ENCODE data around the gene ASPSCR1. TPM values are rescaled to one million over a fixed set of nuclear protein-coding genes. Genes with fewer than 3 reads are reported as not detected.
"Not testable (repeated sequence)": the region's sequence is repeated elsewhere in the genome, so short reads cannot be mapped to it uniquely, and the experiment has no call there.

The ASPSCR1 gene
- total RNA-seq, 1 experiment from 2014 or later = 54.9 TPM

DNA sequence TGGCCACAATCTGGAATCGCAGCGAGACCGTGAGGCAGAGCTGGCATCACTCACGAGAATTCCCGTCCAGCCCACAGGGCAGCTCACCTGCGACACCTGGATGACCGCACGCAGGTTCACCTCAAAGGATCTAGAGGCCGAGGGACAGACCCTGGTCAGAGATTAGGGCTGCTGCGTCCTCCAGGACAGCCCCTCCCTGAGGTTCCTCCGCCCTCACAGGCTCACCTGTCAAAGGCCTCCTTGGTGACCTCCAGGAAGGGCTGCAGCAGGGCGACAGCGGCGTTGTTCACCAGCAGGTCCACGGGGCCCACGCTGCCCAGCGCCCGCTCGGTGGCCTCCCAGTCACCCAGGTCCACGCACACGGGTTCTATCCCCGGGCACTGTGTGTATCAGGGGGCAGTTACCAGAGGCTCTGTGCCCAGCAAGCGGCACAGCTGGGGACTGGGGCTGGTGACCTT, 59.2 kb downstream of the ASPSCR1 start:
- Histone ChIP-seq H4K20me1 (ENCODE audit: insufficient read depth) (no peaks in the 10 kb centered on the region), H3K27me3 (ENCODE audit: insufficient read depth, low read depth) (no peaks in the 10 kb centered on the region), H3K4me3 (peak overlapping the region; percentile 66), H3F3A (ENCODE audit: insufficient read depth, low read depth) (peaks cover 4% of the 10 kb centered on the region; the same call in 1 of the 2 replicates), H3K4me1 (replicated peaks; ENCODE audit: insufficient read depth) (0 out of 2 replicates have a peak, but pooled peaks cover 6% of the 10 kb centered on the region), H3K27ac (no peak overlapping the region), H3K36me3 (ENCODE audit: low read depth) (no peaks in the 10 kb centered on the region), H3K9me3 (ENCODE audit: insufficient read depth, low read depth) (no peaks in the 10 kb centered on the region), H3K79me2 (ENCODE audit: low read depth) (no peaks in the 10 kb centered on the region), H2AFZ (peak overlapping the region; percentile 82), H3K4me2 (peak overlapping the region; percentile 90), H3K9me2 (ENCODE audit: insufficient read depth) (no peaks in the 10 kb centered on the region)
- DNase-seq = no peak
- ChIA-PET POLR2A (ENCODE audit: unreplicated experiment) (no interaction called here), CTCF (no interaction called here)
- intact Hi-C loops (cut with micrococcal nuclease; ENCODE audit: unreplicated experiment) = loop anchor here (2.0 to 10.0 kb wide), 3 partner anchors 61 to 208 kb away; partner anchors contain the start of gene FASN
- no TSS peak for BruUV-seq (replicated peaks)
- TF ChIP-seq EZH2 (IDR thresholded peaks at IDR 0.05; ENCODE audit: low read depth) = no peak
- TF ChIP-seq, protein P1, sequence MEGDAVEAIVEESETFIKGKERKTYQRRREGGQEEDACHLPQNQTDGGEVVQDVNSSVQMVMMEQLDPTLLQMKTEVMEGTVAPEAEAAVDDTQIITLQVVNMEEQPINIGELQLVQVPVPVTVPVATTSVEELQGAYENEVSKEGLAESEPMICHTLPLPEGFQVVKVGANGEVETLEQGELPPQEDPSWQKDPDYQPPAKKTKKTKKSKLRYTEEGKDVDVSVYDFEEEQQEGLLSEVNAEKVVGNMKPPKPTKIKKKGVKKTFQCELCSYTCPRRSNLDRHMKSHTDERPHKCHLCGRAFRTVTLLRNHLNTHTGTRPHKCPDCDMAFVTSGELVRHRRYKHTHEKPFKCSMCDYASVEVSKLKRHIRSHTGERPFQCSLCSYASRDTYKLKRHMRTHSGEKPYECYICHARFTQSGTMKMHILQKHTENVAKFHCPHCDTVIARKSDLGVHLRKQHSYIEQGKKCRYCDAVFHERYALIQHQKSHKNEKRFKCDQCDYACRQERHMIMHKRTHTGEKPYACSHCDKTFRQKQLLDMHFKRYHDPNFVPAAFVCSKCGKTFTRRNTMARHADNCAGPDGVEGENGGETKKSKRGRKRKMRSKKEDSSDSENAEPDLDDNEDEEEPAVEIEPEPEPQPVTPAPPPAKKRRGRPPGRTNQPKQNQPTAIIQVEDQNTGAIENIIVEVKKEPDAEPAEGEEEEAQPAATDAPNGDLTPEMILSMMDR (conservative IDR thresholded peaks at IDR 0.05) = no peak

DNA sequence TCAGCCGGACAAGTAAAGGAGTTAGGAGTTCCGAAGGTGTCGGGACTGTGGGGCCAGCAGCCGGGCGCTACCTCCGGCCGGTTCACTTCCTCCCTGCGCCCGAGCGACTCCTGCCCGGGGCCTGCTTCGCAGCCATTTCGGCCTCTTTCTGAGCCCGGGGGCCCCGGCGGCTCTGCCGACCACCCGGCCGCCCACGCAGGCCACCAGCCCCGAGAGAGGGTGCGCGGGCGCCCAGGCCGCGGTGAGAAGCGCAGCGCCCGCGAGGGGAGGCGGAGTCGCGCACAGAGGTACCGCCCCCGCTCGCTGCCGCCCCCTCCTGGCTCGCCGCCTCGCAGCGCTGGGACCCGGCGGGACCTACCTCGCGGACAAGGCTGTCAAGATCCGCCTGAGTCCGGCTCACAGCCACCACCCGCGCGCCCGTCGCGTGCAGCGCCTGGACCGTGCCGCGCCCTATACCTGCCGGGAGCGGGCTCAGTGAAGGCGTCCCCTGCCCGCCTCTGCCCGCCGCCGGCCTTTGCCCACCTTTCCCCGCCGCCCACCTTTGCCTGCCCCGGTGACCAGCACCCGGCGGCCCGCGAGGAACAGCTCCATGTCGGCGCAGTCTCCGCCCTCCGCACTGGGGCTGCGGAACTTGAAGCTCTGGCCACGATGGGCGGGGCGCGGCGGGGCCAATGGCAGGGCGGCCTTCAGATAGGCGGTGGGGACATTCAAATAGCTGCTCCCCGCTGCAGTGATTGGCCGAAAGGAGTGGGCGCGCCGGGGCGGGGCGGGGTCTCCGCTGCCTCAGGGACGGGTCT, 59.9 kb downstream of the ASPSCR1 start, which contains the start of gene DCXR:
Gene DCXR, minus strand, starts transcription at position 606 of the 797 bp plus-strand sequence. Its CDS starts 15 bp downstream, at position 591.
- H3K79me2 ChIP-seq (ENCODE audit: low read depth) = no peaks in the 10 kb centered on the region
- no TSS peak for BruUV-seq (replicated peaks)
- POLR2A ChIA-PET (ENCODE audit: unreplicated experiment) = interaction anchor here (0.5 to 0.9 kb wide), 7 partner anchors 22 to 685 kb away, joined by 4 to 8 read pairs (median 6); partner anchors contain the start of gene DUS1L
- no peak for TF ChIP-seq EZH2 (IDR thresholded peaks at IDR 0.05; ENCODE audit: low read depth)
- TF ChIP-seq, protein P1 (conservative IDR thresholded peaks at IDR 0.05) = peak; percentile 61
- peak within 1 kb of the TSS; percentile 82 for H2AFZ ChIP-seq
- peak within 1 kb of the TSS; percentile 90 for H3K4me2 ChIP-seq
- H3F3A ChIP-seq (ENCODE audit: insufficient read depth, low read depth) = peaks cover 4% of the 10 kb centered on the region; the same call in 1 of the 2 replicates
- no peak within 1 kb of the TSS for H3K27ac ChIP-seq
- H3K9me3 ChIP-seq (ENCODE audit: insufficient read depth, low read depth) = no peaks in the 10 kb centered on the region
- H3K27me3 ChIP-seq (ENCODE audit: insufficient read depth, low read depth) = no peaks in the 10 kb centered on the region
- peak within 1 kb of the TSS; percentile 66 for H3K4me3 ChIP-seq
- no peaks in the 10 kb centered on the region for H4K20me1 ChIP-seq (ENCODE audit: insufficient read depth)
- H3K9me2 ChIP-seq (ENCODE audit: insufficient read depth) = no peaks in the 10 kb centered on the region
- intact Hi-C loops (cut with micrococcal nuclease; ENCODE audit: unreplicated experiment) = loop anchor here (2.0 to 10.0 kb wide), 3 partner anchors 60 to 208 kb away; partner anchors contain the start of gene FASN
- no peaks in the 10 kb centered on the region for H3K36me3 ChIP-seq (ENCODE audit: low read depth)
- CTCF ChIA-PET = interaction anchor here (0.6 to 1.0 kb wide), 7 partner anchors 15 to 121 kb away, joined by 3 to 10 read pairs (median 3); partner anchors contain the start of genes CENPX, FASN and LRRC45
- H3K4me1 ChIP-seq (replicated peaks; ENCODE audit: insufficient read depth) = 0 out of 2 replicates have a peak, but pooled peaks cover 6% of the 10 kb centered on the region
- DNase-seq = peak; percentile 85 to 98

DNA sequence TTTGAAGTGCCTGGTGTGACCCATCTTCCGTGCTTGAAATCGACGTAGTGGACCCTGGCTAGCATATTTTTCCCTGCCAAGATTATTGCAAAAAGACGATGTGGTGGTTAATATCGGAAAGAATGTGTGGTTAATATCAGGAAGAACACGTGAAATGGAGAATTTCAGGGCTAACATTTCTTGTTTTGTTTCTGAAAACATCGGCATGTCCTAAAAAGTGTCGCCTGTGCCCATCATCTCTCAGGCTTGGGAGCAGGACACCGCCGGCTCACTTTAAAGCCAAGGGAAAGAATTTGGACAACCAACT, 60.4 kb downstream of the ASPSCR1 start:
- peaks cover 4% of the 10 kb centered on the region; the same call in 1 of the 2 replicates for H3F3A ChIP-seq (ENCODE audit: insufficient read depth, low read depth)
- TF ChIP-seq, protein P1 (conservative IDR thresholded peaks at IDR 0.05) = no peak
- TF ChIP-seq EZH2 (IDR thresholded peaks at IDR 0.05; ENCODE audit: low read depth) = no peak
- DNase-seq = no peak
- H2AFZ ChIP-seq = peak overlapping the region; percentile 62; the same call in 1 of the 2 replicates
- H3K27me3 ChIP-seq (ENCODE audit: insufficient read depth, low read depth) = no peaks in the 10 kb centered on the region
- no peaks in the 10 kb centered on the region for H3K36me3 ChIP-seq (ENCODE audit: low read depth)
- peak overlapping the region; percentile 66; the same call in 1 of the 2 replicates for H3K4me3 ChIP-seq
- CTCF ChIA-PET = interaction anchor here (0.6 to 1.0 kb wide), 7 partner anchors 15 to 121 kb away, joined by 3 to 10 read pairs (median 3); partner anchors contain the start of genes CENPX, FASN and LRRC45
- intact Hi-C loops (cut with micrococcal nuclease; ENCODE audit: unreplicated experiment) = loop anchor here (2.0 to 10.0 kb wide), 3 partner anchors 59 to 207 kb away; partner anchors contain the start of gene FASN
- BruUV-seq (replicated peaks) = no TSS peak
- no peaks in the 10 kb centered on the region for H3K79me2 ChIP-seq (ENCODE audit: low read depth)
- no peaks in the 10 kb centered on the region for H3K9me2 ChIP-seq (ENCODE audit: insufficient read depth)
- H3K4me1 ChIP-seq (replicated peaks; ENCODE audit: insufficient read depth) = 0 out of 2 replicates have a peak, but pooled peaks cover 6% of the 10 kb centered on the region
- H3K27ac ChIP-seq = no peak overlapping the region
- H3K4me2 ChIP-seq = peak overlapping the region; percentile 90
- H3K9me3 ChIP-seq (ENCODE audit: insufficient read depth, low read depth) = no peaks in the 10 kb centered on the region
- no peaks in the 10 kb centered on the region for H4K20me1 ChIP-seq (ENCODE audit: insufficient read depth)
- POLR2A ChIA-PET (ENCODE audit: unreplicated experiment) = interaction anchor here (0.5 to 0.9 kb wide), 6 partner anchors 21 to 684 kb away, joined by 5 to 8 read pairs (median 6); partner anchors contain the start of gene DUS1L

GRCh38 chr17:82038796-82039409, 61.5 kb downstream of the ASPSCR1 start:
- H3K27me3 ChIP-seq (ENCODE audit: insufficient read depth, low read depth); CTCF ChIA-PET; H3K36me3 ChIP-seq (ENCODE audit: low read depth); H3K4me3 ChIP-seq; H2AFZ ChIP-seq; H4K20me1 ChIP-seq (ENCODE audit: insufficient read depth); DNase-seq; H3K79me2 ChIP-seq (ENCODE audit: low read depth); H3K9me3 ChIP-seq (ENCODE audit: insufficient read depth, low read depth); POLR2A ChIA-PET (ENCODE audit: unreplicated experiment); H3F3A ChIP-seq (ENCODE audit: insufficient read depth, low read depth); BruUV-seq (replicated peaks); H3K4me1 ChIP-seq (replicated peaks; ENCODE audit: insufficient read depth); H3K9me2 ChIP-seq (ENCODE audit: insufficient read depth); H3K27ac ChIP-seq; H3K4me2 ChIP-seq: not testable (repeated sequence)
- intact Hi-C loops (cut with micrococcal nuclease; ENCODE audit: unreplicated experiment) = loop anchor here (5.0 to 10.0 kb wide), 2 partner anchors 58 to 206 kb away; partner anchors contain the start of gene FASN
